Measurements from ENCODE around the gene CEACAM16. TPM values are rescaled to one million over a fixed set of nuclear protein-coding genes. Genes with fewer than 3 reads are reported as not detected.

The CEACAM16 gene
- total and polyA plus RNA-seq, 9 of the 15 experiments (the other 6 are each of a cell fraction or from before 2014, with no cell fraction given): not detected

- TF ChIP-seq ZBTB5 (IDR thresholded peaks at IDR 0.05) (no peak), NCOA6 (IDR thresholded peaks at IDR 0.05) (no peak), BRF1 (IDR thresholded peaks at IDR 0.05; ENCODE audit: borderline replicate concordance, extremely low read depth, insufficient read length) (no peak), ATF2 (CRISPR knock-in tag; IDR thresholded peaks at IDR 0.05) (no peak), SMARCA4 (IDR thresholded peaks at IDR 0.05) (0 out of 2 replicates have a peak, but pooled peaks have one; percentile 13), U2AF2 (optimal IDR thresholded peaks at IDR 0.05; ENCODE audit: low read depth, low read length) (no peak), ZNF175 (CRISPR knock-in tag; IDR thresholded peaks at IDR 0.05; ENCODE audit: low read depth) (no peak), HNRNPH1 (optimal IDR thresholded peaks at IDR 0.05; ENCODE audit: low read depth, low read length) (no peak), HLTF (IDR thresholded peaks at IDR 0.05) (no peak), CLOCK (CRISPR knock-in tag; IDR thresholded peaks at IDR 0.05; ENCODE audit: borderline replicate concordance) (no peak), JUND (IDR thresholded peaks at IDR 0.05; ENCODE audit: borderline replicate concordance, low read depth, low read length) (peak; percentile 85), JUND (tag; IDR thresholded peaks at IDR 0.05; ENCODE audit: borderline replicate concordance, low read depth, low read length) (peak; percentile 67; the same call in 1 of the 3 replicates), EP400 (IDR thresholded peaks at IDR 0.05) (no peak), CREB3L1 (IDR thresholded peaks at IDR 0.05; ENCODE audit: borderline replicate concordance, low read depth) (no peak), PRMT5 (CRISPR knock-in tag; IDR thresholded peaks at IDR 0.05) (no peak), HOXB6 (CRISPR knock-in tag; IDR thresholded peaks at IDR 0.05; ENCODE audit: borderline replicate concordance) (no peak), ZNF764 (CRISPR knock-in tag; IDR thresholded peaks at IDR 0.05; ENCODE audit: low read depth) (no peak), ZNF644 (tag; IDR thresholded peaks at IDR 0.05; ENCODE audit: low read depth) (no peak)
Observed at GRCh38 chr19:44746946-44747738, 48.2 kb downstream of the CEACAM16 start (continued).
